Heart right ventricle (tissue), 16 donors: ENCODE results near the gene MED16. TPM values are rescaled to one million over a fixed set of nuclear protein-coding genes. Genes with fewer than 3 reads are reported as not detected.

Experiments
- ATAC-seq, 8 donors: fragments of 200-7000 bp; cut with Tn5 transposase; one replicate each; pipeline ENCODE4 v1.9.1; 2020; ENCODE audit warnings: mild to moderate bottlenecking in 8 of 8, moderate library complexity in 8 of 8, moderate number of reproducible peaks in 1 of 8
- DNase-seq, 2 donors: peaks; one replicate each; pipeline ENCODE4 v3.0.0-alpha.2; 2020
- H3K27ac ChIP-seq, 10 donors: fragments of 200-600 bp; sonication (generic) in 2 of 10; one replicate each; pipeline versions ENCODE4 v1.5.0 to v1.8.0; 2020 to 2022; ENCODE audit warnings: mild to moderate bottlenecking in 3 of 10
- H3K27me3 ChIP-seq, 7 donors: fragments of 200-600 bp; one replicate each; pipeline ENCODE4 v1.8.0; 2021 to 2022; ENCODE audit warnings: mild to moderate bottlenecking in 2 of 7
- H3K36me3 ChIP-seq, 9 donors: fragments of 200-600 bp; sonication (generic) in 1 of 9; one replicate each; pipeline versions ENCODE4 v1.5.0 to v1.8.0; 2020 to 2022; ENCODE audit warnings: mild to moderate bottlenecking in 2 of 9
- H3K4me1 ChIP-seq, 9 donors: fragments of 200-600 bp; sonication (generic) in 1 of 9; one replicate each; pipeline versions ENCODE4 v1.5.0 to v1.8.0; 2020 to 2022; ENCODE audit warnings: mild to moderate bottlenecking in 4 of 9
- H3K4me3 ChIP-seq, 10 donors: fragments of 200-600 bp; sonication (generic) in 2 of 10; one replicate each; pipeline versions ENCODE4 v1.5.0 to v1.8.0; 2020 to 2022; ENCODE audit warnings: mild to moderate bottlenecking in 7 of 10, moderate library complexity in 2 of 10
- H3K9me3 ChIP-seq, 11 donors: fragments of 200-600 bp in 10 of 11; sonication (generic) in 2 of 11; one replicate each; pipeline versions ENCODE4 v1.5.0 to v1.8.0; 2013 to 2022; ENCODE audit warnings: mild to moderate bottlenecking in 2 of 11, control low read depth in 1 of 11, moderate library complexity in 1 of 11
- CTCF ChIP-seq, 9 donors: fragments of 200-600 bp; sonication (generic) in 2 of 9; IDR thresholded peaks; one replicate each; pipeline versions ENCODE4 v1.5.0 to v1.8.0; 2021 to 2022; ENCODE audit warnings: antibody characterized with exemption in 9 of 9, mild to moderate bottlenecking in 5 of 9, moderate library complexity in 1 of 9
- WGBS, 2 donors: extraction: QIAGEN DNeasy Blood & Tissue Kit; methylation state at CpG; one replicate each; pipeline ENCODE4 v1.1.7; 2013; ENCODE audit warnings: inconsistent platforms in 1 of 2; 5-methylcytosine and 5-hydroxymethylcytosine counted together
- intact Hi-C, 10 donors: fragments of 100-400 bp; cut with DNase I; formaldehyde crosslinking; loops; one replicate each; pipeline versions ENCODE4 v1.11.1 to v1.14.2; 2022
- polyA plus RNA-seq, 2 donors: library from polyadenylated mRNA; stranded (reverse); fragments of 200-250 nt; gene quantifications; one replicate each; pipeline ENCODE4 v1.2.3, GENCODE V29; 2013
- total RNA-seq, 10 donors: library from RNA; stranded (reverse); fragmentation: NEBNext Ultra II Directional in 3 of 10; extraction: Animal tissue kit (Norgen Biotek cat#: 25700) in 3 of 10; gene quantifications; one replicate each; pipeline versions ENCODE4 v1.2.1 to v1.2.4, GENCODE V29; 2021 to 2023
- donor health status: Arrhythmogenic right ventricular cardiomyopathy.
- donor health status: ischemic (EF 13 %, LVEDD 7.1; RV severe dilation, severe dysfunction).
- donor health status: healthy with polysubstance abuse.
- donor health status: DM: no; HTN: yes; CAD: no.
- donor health status: DM: no; HTN: no; CAD: no.
- donor health status: ischemic (EF 25% LVEDD 6.9; RV normal size, moderate dysfunction).
- donor health status: ischemic (EF 25% LVEDD 5.7; RV mildly dilated, moderate dysfunction).
- donor health status: healthy.
- donor health status: DM: yes; HTN: yes; CAD: no.
- donor health status: Ischemic cardiomyopathy.
- donor health status: ischemic (EF 35%, LVEDD 5.7; RV mildly dilated, moderate dysfunction).
- donor health status: nonischemic (EF 11% LVEDD 7.7; RV severe dilation, severe dysfunction).
- donor health status: DM: yes; HTN: yes; CAD: no.
- donor health status: PGD.
- donor health status: ischemic (EF 29% LVEDD 5.4; RV normal size, mild dysfunction).
- donor health status: nonischemic (EF 23%, LVEDD 6.1; RV moderate dilation, normal function).

MED16 gene
- total and polyA plus RNA-seq, 12 donors, result 17.6 to 42.9 (median 27.7) TPM

DNA sequence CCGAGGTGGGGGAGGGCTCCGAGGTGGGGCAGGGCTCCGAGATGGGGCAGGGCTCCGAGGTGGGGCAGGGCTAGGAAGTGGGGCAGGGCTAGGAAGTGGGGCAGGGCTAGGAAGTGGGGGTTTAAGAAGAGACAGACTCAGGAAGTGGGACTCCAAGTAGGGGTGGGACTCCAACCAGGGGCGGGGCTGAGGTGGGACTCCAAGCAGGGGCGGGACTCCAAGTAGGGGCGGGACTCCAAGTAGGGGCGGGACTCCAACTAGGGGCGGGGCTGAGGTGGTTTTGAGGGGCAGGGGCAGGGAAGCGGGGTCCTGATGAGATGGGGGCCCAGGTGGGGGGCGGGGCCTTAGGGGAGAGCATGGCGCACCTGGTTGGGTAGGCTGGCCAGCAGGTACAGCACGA is 19.9 kb downstream of the MED16 start:
- Histone ChIP-seq H3K27ac (no peak overlapping the region), H3K9me3 (no peaks in the 10 kb centered on the region), H3K4me1 (peaks cover 0 to 34% (median 8%) of the 10 kb centered on the region in 9 donors), H3K4me3 (no peak overlapping the region), H3K36me3 (peaks cover 0 to 79% (median 24%) of the 10 kb centered on the region in 9 donors), H3K27me3 (no peaks in the 10 kb centered on the region)
- intact Hi-C loops, result loop anchor here in 1 of 10 donors (5.0 kb wide), 1 partner anchor 34 kb away; no protein-coding TSS in a partner anchor
- 90 to 95% methylated on average over 9 to 13 of the region's 13 CpGs for WGBS, 2 donors
- TF ChIP-seq CTCF (IDR thresholded peaks at IDR 0.05), result no peak
- ATAC-seq (no peak), DNase-seq (no peak)

GRCh38 chr19:872266-872951 is 20.6 kb downstream of the MED16 start:
- H3K27me3 ChIP-seq, result no peaks in the 10 kb centered on the region
- peak overlapping the region in 1 of 10 donors; percentile 18 for H3K4me3 ChIP-seq
- TF ChIP-seq CTCF (IDR thresholded peaks at IDR 0.05), result no peak
- DNase-seq (peak in 1 of 2 donors; percentile 50), ATAC-seq (peak in 3 of 8 donors; percentile 20 to 37 (median 35))
- WGBS, 2 donors, result 82 to 83% methylated on average over 26 to 27 of the region's 27 CpGs
- peaks cover 0 to 85% (median 24%) of the 10 kb centered on the region in 9 donors for H3K36me3 ChIP-seq
- peaks cover 0 to 40% (median 8%) of the 10 kb centered on the region in 9 donors for H3K4me1 ChIP-seq
- H3K27ac ChIP-seq, result peak overlapping the region in 2 of 10 donors; percentile 52 to 71
- no peaks in the 10 kb centered on the region for H3K9me3 ChIP-seq
- intact Hi-C loops, result loop anchor here in 1 of 10 donors (5.0 kb wide), 1 partner anchor 35 kb away; no protein-coding TSS in a partner anchor

GRCh38 chr19:871446-872265 is 21.3 kb downstream of the MED16 start:
- WGBS, 2 donors, result 89 to 90% methylated on average over 21 to 25 of the region's 33 CpGs
- Histone ChIP-seq H3K36me3 (peaks cover 0 to 79% (median 24%) of the 10 kb centered on the region in 9 donors), H3K4me3 (peak overlapping the region in 1 of 10 donors; percentile 18), H3K9me3 (no peaks in the 10 kb centered on the region), H3K27ac (peak overlapping the region in 3 of 10 donors; percentile 49 to 71 (median 52)), H3K4me1 (peaks cover 0 to 40% (median 8%) of the 10 kb centered on the region in 9 donors), H3K27me3 (no peaks in the 10 kb centered on the region)
- ATAC-seq, result peak in 1 of 8 donors; percentile 33
- intact Hi-C loops, result loop anchor here in 1 of 10 donors (5.0 kb wide), 1 partner anchor 36 kb away; no protein-coding TSS in a partner anchor
- no peak for DNase-seq
- TF ChIP-seq CTCF (IDR thresholded peaks at IDR 0.05), result no peak

DNA sequence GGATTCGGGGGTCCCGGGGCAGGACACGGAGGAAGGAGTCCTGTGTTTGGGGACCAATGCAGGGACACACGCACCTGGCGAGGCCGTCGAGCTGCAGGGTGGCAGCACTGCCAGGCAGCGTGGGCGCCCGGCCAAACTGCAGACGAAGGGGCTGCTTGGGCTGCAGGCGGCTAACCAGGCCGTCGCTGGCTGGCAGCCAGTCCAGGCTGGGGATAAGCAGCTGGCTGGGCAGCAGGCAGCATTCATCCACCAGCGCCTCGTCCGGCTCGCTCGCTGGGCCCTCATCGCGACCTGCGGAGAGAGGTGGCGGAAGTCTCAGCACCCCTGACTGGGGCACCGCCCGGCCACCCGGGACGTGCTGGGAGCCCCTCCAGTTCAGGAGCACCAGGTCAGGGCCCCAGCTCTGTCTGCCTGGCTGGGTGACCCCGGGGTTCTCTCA is 22.0 kb downstream of the MED16 start:
- peaks cover 0 to 73% (median 20%) of the 10 kb centered on the region in 9 donors for H3K36me3 ChIP-seq
- H3K4me1 ChIP-seq, result peaks cover 0 to 40% (median 8%) of the 10 kb centered on the region in 9 donors
- H3K4me3 ChIP-seq, result no peak overlapping the region
- WGBS, 2 donors, result 44 to 70% methylated on average over 28 of the region's 28 CpGs
- no peaks in the 10 kb centered on the region for H3K9me3 ChIP-seq
- DNase-seq (peak; percentile 72 to 81), ATAC-seq (peak in 7 of 8 donors; percentile 21 to 67 (median 34))
- H3K27me3 ChIP-seq, result no peaks in the 10 kb centered on the region
- intact Hi-C loops, result loop anchor here in 1 of 10 donors (5.0 kb wide), 1 partner anchor 36 kb away; no protein-coding TSS in a partner anchor
- no peak for TF ChIP-seq CTCF (IDR thresholded peaks at IDR 0.05)
- H3K27ac ChIP-seq, result peak overlapping the region in 2 of 10 donors; percentile 36 to 49
